IPS-15b (cell line): ENCODE results near the gene LAPTM5.

Experiments
- H3K27me3 ChIP-seq: one replicate; pipeline ENCODE4 v1.6.1; 2013; ENCODE audit warnings: low read length; ENCODE audit not compliant: control insufficient read depth, insufficient read depth
- H3K36me3 ChIP-seq: one replicate; pipeline ENCODE4 v1.6.1; 2013; ENCODE audit warnings: low read length; ENCODE audit not compliant: control insufficient read depth, insufficient read depth
- H3K4me1 ChIP-seq: one replicate; pipeline ENCODE4 v1.6.1; 2013; ENCODE audit warnings: mild to moderate bottlenecking, low read length; ENCODE audit not compliant: control insufficient read depth, insufficient read depth
- H3K4me3 ChIP-seq: one replicate; pipeline ENCODE4 v1.5.1; 2013; ENCODE audit warnings: low read depth, low read length
- H3K9ac ChIP-seq: one replicate; pipeline ENCODE4 v1.6.1; 2013; ENCODE audit warnings: low read depth, mild to moderate bottlenecking, low read length
- H3K9me3 ChIP-seq: one replicate; pipeline ENCODE4 v1.6.1; 2013; ENCODE audit warnings: mild to moderate bottlenecking, low read length; ENCODE audit not compliant: control insufficient read depth, insufficient read depth

Gene LAPTM5

DNA sequence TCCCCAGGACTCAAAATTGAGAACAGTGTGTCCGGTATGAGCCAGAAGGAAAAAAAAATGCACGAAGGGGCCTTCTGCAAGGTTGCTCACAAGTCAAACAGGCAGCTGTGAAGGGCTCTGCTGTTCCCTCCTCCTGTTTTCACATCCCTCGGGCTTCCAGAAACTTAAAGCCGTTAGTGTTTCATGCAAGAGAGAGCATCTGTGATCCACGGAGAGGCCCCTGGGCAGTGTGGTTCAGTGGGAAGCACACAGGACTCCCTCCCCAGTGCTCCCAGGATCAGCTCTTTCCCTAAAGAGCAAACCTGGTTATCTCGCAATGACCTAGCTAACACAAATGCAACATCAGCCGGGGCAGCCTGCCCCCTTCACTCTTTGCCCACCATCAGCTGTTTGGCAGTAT lies 31.3 kb downstream of the LAPTM5 start:
- Histone ChIP-seq H3K27me3 (no peaks in the 10 kb centered on the region), H3K9me3 (no peaks in the 10 kb centered on the region), H3K36me3 (no peaks in the 10 kb centered on the region), H3K9ac (no peak overlapping the region), H3K4me1 (no peaks in the 10 kb centered on the region), H3K4me3 (no peak overlapping the region)

DNA sequence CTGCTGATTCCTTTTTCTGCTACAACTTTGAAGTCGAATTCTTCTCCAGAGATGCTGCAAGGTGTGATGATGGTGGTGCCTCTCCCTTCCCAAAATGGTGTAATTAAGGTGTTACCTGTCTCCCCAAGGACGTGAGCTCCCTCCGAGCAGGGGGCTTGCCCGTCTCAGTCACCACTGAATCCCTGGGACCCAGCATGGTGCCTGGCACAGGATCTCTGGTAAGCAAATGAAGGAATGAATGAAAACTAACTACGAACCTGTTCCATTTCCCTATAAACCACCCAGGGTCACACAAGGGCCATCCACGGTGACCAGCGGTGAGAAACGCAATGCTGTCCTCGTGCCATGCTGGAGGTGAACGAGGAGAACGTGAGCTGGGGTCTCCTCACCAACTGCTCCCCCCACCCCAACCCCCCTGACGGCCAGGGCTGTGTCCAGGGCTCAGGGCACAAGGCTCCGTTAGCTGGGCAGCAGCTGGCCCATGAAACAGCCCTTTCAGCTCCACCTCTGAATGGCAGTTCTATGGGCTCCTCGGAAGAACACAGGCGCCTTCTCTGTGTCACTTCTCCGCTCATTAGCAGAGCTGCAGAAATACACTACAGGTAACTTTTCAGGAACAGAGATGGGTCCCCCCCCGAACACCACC lies 32.0 kb downstream of the LAPTM5 start:
- Histone ChIP-seq H3K27me3 (no peaks in the 10 kb centered on the region), H3K9ac (no peak overlapping the region), H3K9me3 (no peaks in the 10 kb centered on the region), H3K4me1 (no peaks in the 10 kb centered on the region), H3K4me3 (no peak overlapping the region), H3K36me3 (no peaks in the 10 kb centered on the region)

DNA sequence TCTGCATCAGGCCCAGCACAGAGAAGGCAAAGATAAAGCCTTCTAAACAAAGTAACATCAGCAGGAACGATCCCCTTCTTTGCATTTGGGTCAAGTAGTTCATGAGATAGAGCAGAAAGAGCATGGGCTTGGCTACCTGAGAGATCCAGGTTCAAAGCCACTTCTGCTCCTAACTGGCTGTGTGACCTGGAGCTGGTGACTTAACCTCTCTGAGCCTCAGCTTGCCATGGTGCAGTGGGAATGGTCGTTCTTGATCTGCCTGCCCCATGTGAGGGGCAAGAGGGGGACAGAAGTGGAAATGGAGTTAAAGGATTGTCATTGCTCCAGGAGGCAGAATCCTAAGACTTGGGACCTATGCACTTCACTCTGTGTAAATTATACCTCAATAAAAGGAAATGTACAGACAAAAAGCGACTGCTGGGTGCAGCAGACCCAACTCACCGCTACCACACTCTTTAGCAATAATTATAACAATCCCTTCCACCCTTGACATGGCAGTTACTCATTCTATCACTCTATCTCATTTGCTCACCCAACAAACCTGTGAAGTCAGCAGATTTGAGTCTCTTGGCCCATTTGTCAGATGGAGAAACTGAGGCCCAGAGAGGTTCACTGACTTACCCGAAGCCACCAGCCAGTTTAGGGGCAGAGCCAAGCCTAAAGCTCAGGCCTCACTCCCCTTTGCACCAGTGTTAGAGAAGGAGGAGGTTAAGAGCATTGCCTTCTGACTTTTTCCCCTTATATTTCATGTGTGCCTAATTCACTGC lies 32.7 kb downstream of the LAPTM5 start:
- no peaks in the 10 kb centered on the region for H3K36me3 ChIP-seq
- no peaks in the 10 kb centered on the region for H3K4me1 ChIP-seq
- H3K9ac ChIP-seq, result no peak overlapping the region
- H3K4me3 ChIP-seq, result no peak overlapping the region
- no peaks in the 10 kb centered on the region for H3K9me3 ChIP-seq
- no peaks in the 10 kb centered on the region for H3K27me3 ChIP-seq

DNA sequence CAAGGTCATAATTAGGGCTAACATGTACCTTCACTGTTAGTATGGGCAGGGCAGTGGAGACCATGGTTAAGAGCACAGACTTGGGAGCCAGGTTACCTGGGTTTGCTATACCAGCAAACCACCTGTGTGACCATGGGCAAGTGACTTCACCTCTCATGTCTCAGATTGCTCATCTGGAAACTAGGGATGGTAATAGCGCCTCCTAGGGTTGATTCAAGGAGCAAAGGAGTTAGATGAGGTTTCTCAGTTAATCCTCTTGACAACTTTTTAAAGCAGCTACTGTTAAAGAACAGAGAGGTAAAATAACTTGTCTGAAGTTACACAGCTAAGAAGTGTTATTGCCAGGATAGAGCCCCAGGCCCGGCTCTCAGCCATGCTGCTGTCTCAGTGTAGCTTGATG lies 33.4 kb downstream of the LAPTM5 start:
- Histone ChIP-seq H3K36me3 (no peaks in the 10 kb centered on the region), H3K27me3 (no peaks in the 10 kb centered on the region), H3K4me3 (no peak overlapping the region), H3K4me1 (no peaks in the 10 kb centered on the region), H3K9me3 (no peaks in the 10 kb centered on the region), H3K9ac (no peak overlapping the region)

DNA sequence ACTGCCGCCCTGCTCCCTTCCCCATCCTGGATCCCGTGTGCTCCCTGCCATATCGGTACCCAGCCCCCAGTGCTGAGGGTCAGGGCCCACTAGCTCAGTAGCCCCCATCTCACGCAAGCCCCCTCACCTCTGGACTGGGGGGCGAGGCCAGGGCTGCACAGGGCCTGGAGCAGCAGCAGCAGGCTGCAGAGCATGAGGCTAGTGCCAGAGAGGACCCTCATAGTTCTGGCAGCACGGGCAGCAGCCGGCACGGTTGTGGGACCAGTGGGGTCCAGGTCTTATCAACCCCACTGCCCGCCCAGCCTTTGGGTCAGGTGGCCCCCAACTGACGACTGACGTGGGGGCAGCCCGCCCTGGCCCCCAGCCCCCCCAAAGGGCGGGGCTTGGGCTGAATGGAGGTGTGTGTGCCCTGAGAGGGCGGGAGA lies 34.2 kb downstream of the LAPTM5 start, which contains the start of gene MATN1:
Gene MATN1 (minus strand): TSS at position 255 of the 425 bp plus-strand sequence. CDS start 34 bp downstream, at position 221.
- H3K36me3 ChIP-seq, result no peaks in the 10 kb centered on the region
- no peaks in the 10 kb centered on the region for H3K9me3 ChIP-seq
- H3K9ac ChIP-seq, result no peak within 1 kb of the TSS
- H3K4me3 ChIP-seq, result no peak within 1 kb of the TSS
- no peaks in the 10 kb centered on the region for H3K4me1 ChIP-seq
- no peaks in the 10 kb centered on the region for H3K27me3 ChIP-seq

DNA sequence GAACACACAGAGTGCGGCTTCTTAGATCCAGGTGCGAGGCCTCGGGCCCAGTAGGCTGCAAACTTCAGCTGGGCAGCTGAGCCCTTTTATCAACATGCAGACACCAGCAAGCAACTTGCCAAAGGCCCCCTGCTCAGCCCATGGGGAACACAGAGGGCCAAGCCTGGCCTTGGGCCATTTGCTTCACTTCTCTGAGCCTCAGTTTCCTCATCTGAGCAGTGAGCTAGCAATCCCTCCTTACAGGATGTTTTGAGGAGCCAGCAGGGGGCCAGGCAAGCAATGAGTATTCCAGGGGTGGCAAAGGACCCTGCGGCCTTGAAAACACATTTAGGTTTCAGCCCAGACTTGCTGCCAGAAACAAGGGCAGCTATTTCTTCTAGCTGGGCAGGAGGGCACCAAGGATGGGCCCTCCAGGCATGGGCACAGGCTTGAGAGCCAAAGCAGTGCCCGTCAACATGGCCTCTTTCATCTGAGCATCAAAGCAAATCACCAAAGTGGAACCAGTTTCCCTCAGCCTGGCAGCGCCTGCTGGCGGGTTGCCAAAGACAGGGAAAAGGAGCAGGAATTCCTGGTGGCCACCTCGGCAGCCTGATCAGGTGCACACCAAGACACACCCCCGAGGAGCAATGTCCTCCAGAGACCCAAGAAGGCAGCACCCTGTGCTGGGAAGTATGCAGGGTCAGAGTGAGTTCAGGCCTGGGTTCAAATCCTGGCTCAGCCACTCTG lies 35.6 kb downstream of the LAPTM5 start:
- Histone ChIP-seq H3K9me3 (no peaks in the 10 kb centered on the region), H3K27me3 (no peaks in the 10 kb centered on the region), H3K4me1 (no peaks in the 10 kb centered on the region), H3K4me3 (no peak overlapping the region), H3K9ac (no peak overlapping the region), H3K36me3 (no peaks in the 10 kb centered on the region)

DNA sequence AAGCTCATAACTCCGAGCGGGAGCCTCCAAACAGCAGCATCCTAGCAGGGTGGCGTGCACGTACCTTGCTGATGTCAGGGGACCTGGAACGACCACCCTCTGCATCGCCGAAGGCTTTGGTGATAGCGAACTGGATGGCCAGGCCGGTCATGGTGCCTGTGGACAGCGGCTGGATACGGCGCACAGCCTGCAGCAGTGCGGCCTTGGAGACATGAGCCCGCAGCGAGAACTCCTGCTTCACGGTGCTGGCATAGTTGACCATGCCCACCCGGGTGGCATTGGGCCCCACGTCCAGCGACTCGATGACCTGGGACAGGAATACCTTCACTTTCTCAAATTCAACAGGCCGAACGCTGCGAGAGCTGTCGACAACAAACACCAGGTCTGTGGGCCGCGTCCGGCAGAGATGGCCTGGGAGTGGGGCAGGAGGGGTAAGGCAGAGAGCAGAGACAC lies 36.2 kb downstream of the LAPTM5 start:
- no peak overlapping the region for H3K4me3 ChIP-seq
- no peaks in the 10 kb centered on the region for H3K36me3 ChIP-seq
- H3K9me3 ChIP-seq, result no peaks in the 10 kb centered on the region
- H3K9ac ChIP-seq, result no peak overlapping the region
- no peaks in the 10 kb centered on the region for H3K27me3 ChIP-seq
- H3K4me1 ChIP-seq, result no peaks in the 10 kb centered on the region

DNA sequence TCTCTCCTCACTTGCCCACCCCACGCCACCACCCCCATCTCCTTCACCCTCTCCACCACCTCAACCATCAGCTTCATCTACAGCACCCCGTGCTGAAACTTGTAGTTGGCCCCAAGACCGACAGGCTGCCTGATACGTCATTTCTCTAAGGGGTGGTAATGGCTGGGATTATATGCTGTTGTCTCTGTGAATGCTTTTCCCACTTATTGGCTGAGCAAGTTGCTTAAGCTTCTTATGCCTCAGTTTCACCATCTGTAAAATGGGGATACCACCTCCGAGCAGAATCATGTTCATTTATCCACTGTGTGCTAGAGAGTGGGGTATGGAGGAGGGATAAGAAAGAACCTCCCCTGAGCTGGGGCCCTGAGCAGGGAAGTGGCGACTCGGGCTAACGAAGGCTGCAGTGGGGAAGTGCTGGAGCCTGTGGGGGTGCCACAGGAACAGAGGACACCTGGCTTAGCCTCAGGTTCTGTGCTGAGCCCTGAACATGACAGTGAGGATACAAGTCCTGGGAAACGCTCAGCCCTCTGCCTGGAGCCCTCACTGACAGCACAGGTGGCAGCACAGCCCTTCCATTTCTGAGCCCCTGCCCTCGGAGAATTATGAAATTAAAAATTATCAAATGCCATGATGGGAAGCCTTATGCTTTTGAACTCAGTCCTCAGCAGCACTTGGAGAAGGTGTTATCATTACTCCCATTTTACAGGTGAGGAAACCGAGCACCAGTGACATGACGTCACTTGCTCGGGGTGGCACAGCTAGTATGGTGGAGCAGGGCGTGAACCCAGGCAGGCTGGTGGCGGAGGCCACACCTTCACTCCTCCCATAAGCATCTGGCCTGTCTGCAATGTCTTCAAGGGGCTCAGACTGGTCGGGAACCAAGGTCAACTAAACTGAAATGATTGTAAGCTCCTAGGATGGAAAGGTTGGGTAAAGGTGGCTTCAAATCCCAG lies 37.0 kb downstream of the LAPTM5 start:
- Histone ChIP-seq H3K9me3 (no peaks in the 10 kb centered on the region), H3K36me3 (no peaks in the 10 kb centered on the region), H3K4me3 (no peak overlapping the region), H3K27me3 (no peaks in the 10 kb centered on the region), H3K4me1 (no peaks in the 10 kb centered on the region), H3K9ac (no peak overlapping the region)

DNA sequence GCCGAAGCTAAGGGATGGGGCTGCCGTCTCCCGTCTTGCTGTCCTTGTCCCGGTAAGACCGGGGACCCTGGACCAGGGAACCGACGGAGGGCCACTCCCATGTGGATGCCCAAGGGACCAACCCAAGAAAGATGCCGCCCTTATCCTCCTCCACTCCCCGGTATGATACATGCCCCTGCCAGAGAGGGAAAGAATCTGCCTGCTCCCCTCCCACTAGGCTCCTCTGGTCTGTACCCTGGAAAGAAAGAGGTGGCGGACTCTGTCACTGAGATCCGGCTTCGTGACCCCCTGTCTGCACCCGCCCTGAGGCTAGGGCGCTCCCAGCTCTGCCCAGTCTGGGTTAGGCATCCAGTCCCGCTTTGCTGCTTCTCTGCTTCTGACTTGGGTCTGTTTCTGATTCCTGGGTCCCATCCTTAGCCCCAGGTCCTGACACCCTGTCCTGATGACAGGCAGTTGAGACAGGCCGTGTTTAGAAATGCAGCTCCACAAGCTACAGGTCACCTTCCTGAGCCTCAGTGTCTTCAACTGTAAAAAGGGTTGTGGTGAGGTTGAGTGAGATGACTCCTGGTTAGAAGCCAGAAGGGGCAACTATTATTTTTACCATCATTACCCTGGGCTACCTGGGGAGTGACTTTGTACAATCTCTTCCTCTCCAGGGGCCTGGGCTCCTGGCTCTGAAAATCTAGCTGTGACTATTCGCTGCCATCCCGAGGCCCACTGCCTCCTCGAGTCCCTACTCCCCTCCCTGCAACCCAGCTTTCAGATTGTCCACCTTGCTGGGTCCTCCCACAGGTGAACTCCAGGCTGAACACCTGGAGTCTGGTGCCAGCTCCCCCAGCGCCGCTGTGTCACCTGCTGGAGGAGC lies 37.9 kb downstream of the LAPTM5 start:
- Histone ChIP-seq H3K36me3 (no peaks in the 10 kb centered on the region), H3K9ac (no peak overlapping the region), H3K4me3 (no peak overlapping the region), H3K27me3 (no peaks in the 10 kb centered on the region), H3K4me1 (no peaks in the 10 kb centered on the region), H3K9me3 (no peaks in the 10 kb centered on the region)

DNA sequence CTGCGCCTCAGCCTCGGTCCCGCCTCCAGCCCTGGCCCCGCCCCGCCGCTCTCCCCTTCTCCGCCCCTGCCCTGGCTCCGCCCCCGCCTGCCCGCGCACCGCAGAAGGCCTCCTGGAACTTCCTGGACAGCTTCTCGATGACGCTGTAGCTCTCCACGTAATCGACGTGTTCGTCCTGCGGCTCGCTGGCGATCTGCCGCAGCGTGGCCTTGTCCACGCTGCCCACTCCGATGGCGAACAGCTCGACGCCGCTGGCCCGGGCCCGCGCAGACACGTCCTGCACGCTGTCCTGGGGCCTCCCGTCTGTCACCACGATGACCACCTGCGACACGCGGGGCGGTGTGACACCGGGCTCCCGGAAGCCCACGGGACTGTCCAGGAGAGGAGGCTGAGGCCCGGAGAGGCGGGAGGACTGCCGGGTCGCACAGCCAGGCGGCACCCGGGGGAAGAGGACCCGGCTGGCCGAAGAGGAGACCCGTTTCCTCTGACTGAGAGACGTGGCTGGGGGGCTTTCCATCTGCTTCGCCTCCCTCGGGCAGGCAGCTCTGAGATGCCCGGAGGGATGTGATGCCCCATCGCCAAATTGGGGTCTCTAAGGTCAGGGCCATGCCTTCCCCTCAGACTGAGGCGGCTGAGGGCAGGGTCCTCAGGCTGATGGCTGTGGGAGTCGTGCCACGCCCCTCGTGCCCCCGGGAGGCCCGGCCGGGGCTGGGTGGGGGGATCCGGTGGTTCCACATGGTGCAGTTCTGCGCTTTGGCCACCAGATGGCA lies 38.8 kb downstream of the LAPTM5 start:
- H3K9ac ChIP-seq, result no peak overlapping the region
- no peaks in the 10 kb centered on the region for H3K27me3 ChIP-seq
- H3K4me1 ChIP-seq, result no peaks in the 10 kb centered on the region
- H3K36me3 ChIP-seq, result no peaks in the 10 kb centered on the region
- H3K4me3 ChIP-seq, result peak overlapping the region; percentile 78
- no peaks in the 10 kb centered on the region for H3K9me3 ChIP-seq
